ENCODE results near the gene ABHD12. TPM values are rescaled to one million over a fixed set of nuclear protein-coding genes. Genes with fewer than 3 reads are reported as not detected.

Gene ABHD12
- total and polyA plus RNA-seq, 2 donors (not counting 3 experiments of a cell fraction or from before 2014, with no cell fraction given) = 19.2 to 36.0 TPM

DNA sequence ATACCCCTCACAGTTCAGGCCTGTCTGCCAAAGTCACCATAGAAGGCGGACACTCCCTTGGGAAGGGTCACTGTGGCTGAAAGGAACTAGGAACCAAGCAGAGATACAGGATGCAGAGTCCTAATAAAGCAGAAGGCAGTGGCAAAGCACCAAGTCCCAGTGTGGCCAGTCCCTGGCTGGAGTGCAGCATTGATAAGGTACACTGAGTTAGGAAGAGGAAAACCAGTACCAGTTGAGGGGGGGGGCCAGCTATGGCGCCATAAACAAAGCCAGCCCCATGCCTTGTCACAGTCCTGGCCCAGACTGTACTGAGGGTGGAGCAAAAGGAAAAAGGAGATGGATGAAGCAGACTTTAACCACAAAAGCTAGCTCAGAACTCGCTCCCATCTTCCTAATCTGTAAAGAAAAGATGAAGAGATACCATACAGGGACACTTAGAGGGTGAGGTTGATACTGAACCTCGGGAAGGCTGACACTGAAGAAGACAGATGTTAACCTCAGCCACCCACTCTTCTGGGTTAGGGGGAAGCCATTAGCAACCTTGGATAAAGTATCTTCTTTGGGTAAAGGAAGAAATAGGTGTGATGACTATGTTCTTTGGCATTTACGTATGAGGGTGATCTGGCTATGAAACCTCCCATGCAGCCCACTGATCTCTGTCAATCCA lies 7.8 kb downstream of the ABHD12 start:
- no peaks in the 10 kb centered on the region for H3K9me3 ChIP-seq (replicated peaks; ENCODE audit: control insufficient read depth, insufficient read depth, low read length)
- H3K9ac ChIP-seq (replicated peaks; ENCODE audit: extremely low read depth, insufficient read depth, low read length) = no peak overlapping the region
- no peaks in the 10 kb centered on the region for H3K27me3 ChIP-seq (ENCODE audit: control insufficient read depth in 2 of 2, insufficient read depth in 2 of 2, low read length in 2 of 2)
- no peak overlapping the region for H3K4me3 ChIP-seq (replicated peaks in 1 of 3; ENCODE audit: insufficient read depth in 1 of 3, low read depth in 1 of 3, low read length in 3 of 3)
- CTCF ChIA-PET = no interaction called here
- dilution Hi-C loops (cut with MboI; ENCODE audit: extremely low pct_ligation_motif_present, low sequenced_read_pairs) = no loop called here
- no peak overlapping the region for H3K27ac ChIP-seq (ENCODE audit: insufficient read depth, low read depth, low read length)
- TF ChIP-seq MYC (IDR thresholded peaks at IDR 0.05; ENCODE audit: low read depth, low read length) (no peak), POLR2A (IDR thresholded peaks at IDR 0.05; ENCODE audit: low read depth, low read length) (no peak), FOS (IDR thresholded peaks at IDR 0.05; ENCODE audit: borderline replicate concordance, insufficient read depth, low read length) (no peak), EZH2 (IDR thresholded peaks at IDR 0.05; ENCODE audit: borderline replicate concordance, low read depth, low read length, severe bottlenecking) (no peak), GATA2 (IDR thresholded peaks at IDR 0.05; ENCODE audit: insufficient read depth, insufficient read length, low read depth, low read length) (no peak), JUN (IDR thresholded peaks at IDR 0.05; ENCODE audit: borderline replicate concordance, insufficient read depth, insufficient read length, low read depth) (no peak), CTCF (IDR thresholded peaks at IDR 0.05; ENCODE audit: extremely low read depth in 1 of 2, insufficient read depth in 1 of 2, low read depth in 1 of 2, low read length in 2 of 2) (no peak)
- TF ChIP-seq, protein P1, sequence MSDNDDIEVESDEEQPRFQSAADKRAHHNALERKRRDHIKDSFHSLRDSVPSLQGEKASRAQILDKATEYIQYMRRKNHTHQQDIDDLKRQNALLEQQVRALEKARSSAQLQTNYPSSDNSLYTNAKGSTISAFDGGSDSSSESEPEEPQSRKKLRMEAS (IDR thresholded peaks at IDR 0.05; ENCODE audit: insufficient read depth, insufficient read length) = no peak
- no peak overlapping the region for H2AFZ ChIP-seq (ENCODE audit: low read depth, low read length)
- peaks cover 32% of the 10 kb centered on the region for H3K79me2 ChIP-seq (ENCODE audit: control insufficient read depth, insufficient read depth, low read length)
- H3K4me2 ChIP-seq (ENCODE audit: insufficient read depth, low read length) = no peak overlapping the region
- H3K36me3 ChIP-seq (ENCODE audit: control insufficient read depth in 2 of 2, extremely low read depth in 1 of 2, insufficient read depth in 2 of 2, low read length in 2 of 2) = no peaks in the 10 kb centered on the region
- BruUV-seq (replicated peaks) = no TSS peak
- POLR2A ChIA-PET = no interaction called here
- DNase-seq (ENCODE audit: low read depth, low spot score) (no peak), FAIRE-seq (no peak)
- no peaks in the 10 kb centered on the region for H3K4me1 ChIP-seq (ENCODE audit: control insufficient read depth, extremely low read depth, insufficient read depth, low read length)
- intact Hi-C loops (cut with micrococcal nuclease) = no loop called here
- H4K20me1 ChIP-seq (replicated peaks; ENCODE audit: control insufficient read depth, extremely low read depth, insufficient read depth, low read length) = no peaks in the 10 kb centered on the region
- no peaks in the 10 kb centered on the region for H3K9me1 ChIP-seq (replicated peaks; ENCODE audit: control insufficient read depth, extremely low read depth, insufficient read depth, low read length)
